Left colon (tissue), 2 donors: ENCODE results near the gene ATP8B3. TPM values are rescaled to one million over a fixed set of nuclear protein-coding genes. Genes with fewer than 3 reads are reported as not detected.
A peak's percentile ranks its signal among the peaks of the same experiment; 100 is the strongest.

Experiments
- ATAC-seq: fragments of 200-7000 bp; cut with Tn5 transposase; one replicate; pipeline ENCODE4 v1.9.1; 2020; ENCODE audit warnings: mild to moderate bottlenecking, moderate library complexity
- DNase-seq, 2 donors: peaks; one replicate each; pipeline ENCODE4 v3.0.0-alpha.2; 2020
- intact Hi-C, 2 donors: fragments of 100-400 bp; cut with DNase I in 1 of 2; cut with micrococcal nuclease in 1 of 2; formaldehyde crosslinking; loops; one replicate each; pipeline versions ENCODE4 v1.11.2 to v1.14.0; 2022; cut with DNase I, micrococcal nuclease
- total RNA-seq, 2 donors: library from RNA; stranded (reverse); fragmentation: NEBNext Ultra II Directional; extraction: Animal tissue kit (Norgen Biotek cat#: 25700); gene quantifications; one replicate each; pipeline ENCODE4 v1.2.1, GENCODE V29; 2021
- donor health status: DM: no; HTN: no; CAD: no.
- donor health status: DM: yes; HTN: yes; CAD: no.

ATP8B3 gene
- total RNA-seq, 2 donors from 2014 or later = 0.52 to 0.84 TPM

- ATAC-seq = no peak
- no peak for DNase-seq
- intact Hi-C loops = no loop called here
These were observed 39.8 kb upstream of the ATP8B3 start for GRCh38 chr19:1851654-1852580.

DNA sequence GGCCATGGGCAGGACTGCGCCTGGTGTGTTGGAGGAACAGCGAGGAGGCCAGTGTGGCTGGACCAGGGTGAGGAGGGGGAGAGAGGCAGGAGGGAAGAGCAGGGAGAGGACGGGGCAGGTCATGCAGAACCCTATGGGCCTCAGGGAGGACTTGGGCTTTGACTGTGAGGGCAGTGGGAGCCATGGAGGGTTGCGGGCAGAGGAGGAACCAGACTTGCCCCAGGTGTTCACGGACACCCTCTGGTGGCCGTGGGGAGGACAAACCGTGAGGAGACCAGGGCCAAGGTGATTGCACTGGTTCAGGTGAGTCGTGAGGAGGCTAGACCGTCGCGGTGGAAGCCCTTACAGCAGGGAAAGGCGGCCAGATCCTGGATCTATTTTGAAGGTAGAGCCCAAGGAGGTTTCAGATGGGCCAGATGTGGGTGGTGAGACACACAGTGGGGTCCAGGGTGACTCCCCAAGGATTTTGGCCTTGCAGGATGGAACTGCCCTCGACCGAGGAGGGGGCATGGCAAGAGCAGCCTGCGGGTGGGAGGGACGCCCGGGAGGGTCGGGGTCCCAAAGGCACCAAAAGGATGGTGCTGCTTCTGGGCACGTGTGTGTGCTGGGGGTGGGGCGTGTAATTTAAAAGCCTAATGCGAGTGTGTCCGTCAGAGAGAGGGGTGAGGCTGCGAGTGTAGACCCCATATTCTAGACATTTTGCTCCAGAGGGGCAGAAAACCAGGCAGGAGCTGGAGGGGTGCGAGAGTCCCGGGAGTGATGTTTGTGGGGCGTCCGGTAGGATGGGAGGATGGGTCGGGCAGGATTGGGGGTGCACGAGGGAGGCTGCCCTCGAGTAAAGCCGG, 39.0 kb upstream of the ATP8B3 start:
- DNase-seq (no peak), ATAC-seq (no peak)
- intact Hi-C loops = no loop called here

DNA sequence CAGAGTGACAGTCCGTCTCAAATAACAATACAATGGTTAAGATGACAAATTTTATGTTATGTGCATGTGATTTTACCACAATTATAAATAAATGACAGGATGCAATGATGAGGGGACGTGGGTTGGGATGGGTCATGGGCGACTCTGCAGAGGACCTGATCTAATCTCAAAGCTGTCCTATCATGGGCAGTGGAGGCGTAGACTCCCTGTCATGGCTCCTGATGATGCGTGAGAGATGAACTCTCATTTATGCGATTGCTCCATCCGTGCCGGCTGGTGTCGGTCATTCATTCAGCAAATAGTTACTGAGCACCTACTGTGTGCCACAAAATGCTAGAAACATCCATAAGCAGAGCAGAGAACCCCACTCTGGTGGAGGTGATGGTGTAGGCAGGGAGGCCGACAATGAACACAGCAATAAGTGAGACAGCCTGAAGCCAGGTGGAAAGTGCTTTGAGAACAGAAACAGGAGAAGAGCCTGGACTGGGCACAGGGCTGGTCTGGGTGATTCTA, 37.9 kb upstream of the ATP8B3 start:
- intact Hi-C loops = no loop called here
- DNase-seq = no peak

GRCh38 chr19:1849132-1849474, 37.0 kb upstream of the ATP8B3 start:
- ATAC-seq (no peak), DNase-seq (no peak)
- intact Hi-C loops = no loop called here

More for the DNA sequence above, 37.9 kb upstream of the ATP8B3 start:
- no peak for ATAC-seq

- intact Hi-C loops = no loop called here
These were observed 36.5 kb upstream of the ATP8B3 start, which contains the start of gene REXO1 for GRCh38 chr19:1848399-1849131. Gene REXO1, minus strand, starts transcription at chr19:1848483. Its CDS starts 125 bp downstream, at chr19:1848358.

GRCh38 chr19:1847684-1848398, 35.8 kb upstream of the ATP8B3 start:
- ATAC-seq = peak; percentile 51
- intact Hi-C loops = no loop called here
- peak in 1 of 2 donors; percentile 68 for DNase-seq

More at GRCh38 chr19:1848399-1849131, 36.5 kb upstream of the ATP8B3 start, which contains the start of gene REXO1:
- DNase-seq = peak; percentile 92 to 98
- peak; percentile 72 for ATAC-seq

GRCh38 chr19:1847348-1847683, 35.2 kb upstream of the ATP8B3 start:
- intact Hi-C loops = no loop called here
- ATAC-seq (no peak), DNase-seq (no peak)

GRCh38 chr19:1846517-1847204, 34.6 kb upstream of the ATP8B3 start:
- DNase-seq = no peak
- no peak for ATAC-seq
- intact Hi-C loops = no loop called here

- DNase-seq (no peak), ATAC-seq (no peak)
- intact Hi-C loops = no loop called here
These were observed 33.6 kb upstream of the ATP8B3 start for GRCh38 chr19:1845642-1846041.

- intact Hi-C loops = no loop called here
- ATAC-seq (no peak), DNase-seq (no peak)
These were observed 33.0 kb upstream of the ATP8B3 start for GRCh38 chr19:1845125-1845515.

DNA sequence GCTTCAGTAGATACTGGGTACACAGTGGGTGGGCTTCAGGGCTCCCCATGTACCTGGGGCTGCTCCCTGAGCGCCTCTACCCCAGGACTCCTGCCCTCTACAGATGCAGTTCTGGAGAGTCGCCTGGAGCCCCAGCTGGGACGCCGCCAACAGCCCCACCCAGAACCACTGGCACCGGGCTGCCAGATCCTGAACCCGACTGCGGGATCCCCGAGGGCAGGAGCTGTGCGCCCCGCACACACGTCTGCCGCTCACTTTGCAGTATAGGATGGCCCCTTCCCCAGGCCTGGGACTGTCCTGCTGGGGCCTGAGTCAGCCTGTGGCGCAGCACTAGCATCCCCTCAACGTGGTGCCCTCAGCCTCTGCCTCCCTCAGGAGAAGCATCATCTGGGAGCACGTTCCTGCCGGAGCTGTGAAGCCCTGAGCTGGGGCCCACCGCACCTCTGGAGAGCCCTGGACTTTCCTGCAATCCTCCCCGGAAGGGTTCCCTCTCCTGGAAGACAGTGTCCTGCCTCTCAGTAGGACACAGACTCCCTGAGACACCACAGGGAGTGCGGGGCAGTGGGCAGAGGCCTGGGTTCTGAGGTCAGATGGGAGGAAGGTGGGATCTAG, 32.5 kb upstream of the ATP8B3 start:
- ATAC-seq = no peak
- no peak for DNase-seq
- intact Hi-C loops = no loop called here

DNA sequence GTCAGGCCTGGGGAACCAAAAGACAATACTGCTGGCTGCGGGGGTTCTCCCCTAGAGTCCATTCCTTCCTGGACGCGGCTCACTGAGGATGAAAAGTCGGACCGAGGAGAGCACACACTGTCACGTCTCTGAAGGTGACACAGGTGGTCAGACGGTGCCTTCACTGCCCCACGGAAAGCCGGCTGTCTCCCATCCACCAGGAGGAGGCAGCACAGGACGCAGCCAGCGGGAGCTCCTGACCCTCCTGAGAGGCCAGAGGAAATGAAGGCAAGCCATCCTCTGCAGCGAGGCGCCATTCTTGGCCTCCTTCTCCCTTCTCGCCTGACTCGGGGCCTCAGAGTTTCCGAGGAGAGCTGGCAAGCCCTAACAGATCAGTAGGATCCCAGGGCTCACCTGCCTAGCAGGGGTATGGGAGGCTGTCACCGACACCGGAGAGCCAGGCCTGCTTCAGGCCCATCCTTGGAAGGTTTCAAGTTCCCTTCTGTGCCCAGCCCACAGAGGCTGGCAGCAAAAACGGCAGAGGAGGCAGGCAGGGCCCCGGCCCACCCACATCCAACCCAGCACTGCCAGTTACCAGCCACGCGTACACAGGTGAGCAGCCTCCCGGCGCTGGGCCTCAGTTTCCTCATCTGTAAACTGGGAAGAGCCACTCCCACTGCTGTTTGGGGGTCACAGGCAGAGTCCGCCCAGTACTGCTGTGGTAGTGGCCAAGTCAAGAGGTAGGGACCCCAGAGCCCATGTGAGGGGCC, 31.7 kb upstream of the ATP8B3 start:
- intact Hi-C loops = no loop called here
- no peak for ATAC-seq
- no peak for DNase-seq

DNA sequence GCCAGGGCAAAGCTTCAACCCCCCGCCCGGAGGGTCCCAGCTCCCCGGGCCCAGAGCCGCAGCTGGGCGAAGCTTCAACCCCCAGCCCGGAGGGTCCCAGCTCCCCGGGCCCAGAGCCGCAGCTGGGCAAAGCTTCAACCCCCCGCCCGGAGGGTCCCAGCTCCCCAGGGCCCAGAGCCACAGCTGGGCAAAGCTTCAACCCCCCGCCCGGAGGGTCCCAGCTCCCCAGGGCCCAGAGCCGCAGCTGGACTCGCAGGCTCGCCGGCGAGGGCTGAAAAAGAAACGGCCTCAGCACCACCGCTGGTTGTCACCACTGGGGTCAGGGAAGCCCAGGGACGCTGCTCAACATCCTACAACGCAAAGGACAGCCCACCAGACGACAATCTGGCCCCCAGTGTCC, 31.0 kb upstream of the ATP8B3 start:
- no peak for DNase-seq
- intact Hi-C loops = no loop called here

GRCh38 chr19:1841209-1841924, 29.3 kb upstream of the ATP8B3 start:
- no peak for DNase-seq
- intact Hi-C loops = no loop called here
- ATAC-seq = no peak

More for the DNA sequence above, 31.0 kb upstream of the ATP8B3 start:
- ATAC-seq = no peak

GRCh38 chr19:1840541-1841115, 28.6 kb upstream of the ATP8B3 start:
- ATAC-seq = peak; percentile 38

More at GRCh38 chr19:1840541-1841115, 28.6 kb upstream of the ATP8B3 start:
- no peak for DNase-seq
- intact Hi-C loops = no loop called here
